H9 (cell line): ENCODE data around the gene TMEM121. TPM values are rescaled to one million over a fixed set of nuclear protein-coding genes. Genes with fewer than 3 reads are reported as not detected.
"Not testable (repeated sequence)": the region's sequence is repeated elsewhere in the genome, so short reads cannot be mapped to it uniquely, and the experiment has no call there.

Experiments used
- DNase-seq: peaks from one replicate; pipeline ENCODE4 v3.0.0-alpha.2; 2017
- H2AFZ ChIP-seq: one replicate; pipeline ENCODE4 v1.6.1; 2013; ENCODE audit warnings: mild to moderate bottlenecking, low read length, control low read depth, moderate library complexity
- H2AK5ac ChIP-seq: 2 replicates; pipeline ENCODE4 v1.6.1; 2013; ENCODE audit warnings: low read length, control low read depth, mixed read lengths; ENCODE audit not compliant: insufficient read length
- H2BK120ac ChIP-seq: one replicate; pipeline ENCODE4 v1.6.1; 2013; ENCODE audit warnings: low read depth, mild to moderate bottlenecking, low read length, control low read depth, inconsistent platforms; ENCODE audit not compliant: poor library complexity, severe bottlenecking
- H2BK12ac ChIP-seq: 2 replicates; pipeline ENCODE4 v1.6.1; 2013; ENCODE audit warnings: low read length, control low read depth, mixed read lengths, low read depth; ENCODE audit not compliant: insufficient read length
- H2BK15ac ChIP-seq: 2 replicates; pipeline ENCODE4 v1.6.1; 2013; ENCODE audit warnings: low read depth, low read length, control low read depth
- H2BK20ac ChIP-seq: one replicate; pipeline ENCODE4 v1.6.1; 2013; ENCODE audit warnings: low read depth, mild to moderate bottlenecking, low read length, control low read depth, inconsistent platforms; ENCODE audit not compliant: poor library complexity, severe bottlenecking
- H2BK5ac ChIP-seq: 2 replicates; pipeline ENCODE4 v1.6.1; 2013; ENCODE audit warnings: low read length, control low read depth, mixed read lengths; ENCODE audit not compliant: insufficient read length
- H3K14ac ChIP-seq: 2 replicates; pipeline ENCODE4 v1.6.1; 2013; ENCODE audit warnings: low read length, control low read depth; ENCODE audit not compliant: insufficient read depth
- H3K18ac ChIP-seq: 2 replicates; pipeline ENCODE4 v1.6.1; 2013; ENCODE audit warnings: low read depth, mild to moderate bottlenecking, mixed read lengths, low read length, control low read depth; ENCODE audit not compliant: insufficient read length
- H3K23ac ChIP-seq: 2 replicates; pipeline ENCODE4 v1.6.1; 2013; ENCODE audit warnings: low read length, control low read depth, mixed read lengths, low read depth; ENCODE audit not compliant: insufficient read length
- H3K23me2 ChIP-seq: 2 replicates; pipeline ENCODE4 v1.6.1; 2013; ENCODE audit warnings: low read depth, mild to moderate bottlenecking, mixed read lengths, low read length, control low read depth; ENCODE audit not compliant: insufficient read length, poor library complexity, severe bottlenecking
- H3K27ac ChIP-seq: 2 replicates; pipeline ENCODE4 v1.5.1; 2013; ENCODE audit warnings: low read length, control low read depth, mixed read lengths, low read depth; ENCODE audit not compliant: insufficient read length
- H3K27me3 ChIP-seq: 2 replicates; pipeline ENCODE4 v1.6.1; 2013; ENCODE audit warnings: low read length, control low read depth, inconsistent platforms; ENCODE audit not compliant: insufficient read depth
- H3K4ac ChIP-seq: 2 replicates; pipeline ENCODE4 v1.6.1; 2013; ENCODE audit warnings: low read depth, mild to moderate bottlenecking, control low read depth, inconsistent platforms, low read length, moderate library complexity
- H3K4me1 ChIP-seq: 2 replicates; pipeline ENCODE4 v1.6.1; 2013; ENCODE audit warnings: low read length, control low read depth, inconsistent platforms; ENCODE audit not compliant: insufficient read depth
- H3K4me2 ChIP-seq: 2 replicates; pipeline ENCODE4 v1.6.1; 2013; ENCODE audit warnings: low read length, control low read depth, mixed read lengths; ENCODE audit not compliant: insufficient read length, insufficient read depth
- H3K56ac ChIP-seq: 2 replicates; pipeline ENCODE4 v1.6.1; 2013; ENCODE audit warnings: low read depth, mild to moderate bottlenecking, mixed read lengths, low read length, control low read depth; ENCODE audit not compliant: insufficient read length
- H3K79me1 ChIP-seq: 2 replicates; pipeline ENCODE4 v1.6.1; 2013; ENCODE audit warnings: low read depth, mild to moderate bottlenecking, moderate library complexity, low read length, control low read depth, inconsistent platforms; ENCODE audit not compliant: insufficient read depth, poor library complexity, severe bottlenecking
- H3K79me2 ChIP-seq: 2 replicates; pipeline ENCODE4 v1.6.1; 2013; ENCODE audit warnings: low read length, control low read depth, inconsistent platforms; ENCODE audit not compliant: insufficient read depth
- H3K9ac ChIP-seq: 2 replicates; pipeline ENCODE4 v1.6.1; 2013; ENCODE audit warnings: low read length, control low read depth, mixed read lengths; ENCODE audit not compliant: insufficient read length; ENCODE audit errors: extremely low read depth
- H3K9me3 ChIP-seq: one replicate; pipeline ENCODE4 v1.6.1; 2013; ENCODE audit warnings: low read depth, low read length, inconsistent platforms; ENCODE audit not compliant: control insufficient read depth
- H3T11ph ChIP-seq: one replicate; pipeline ENCODE4 v1.6.1; 2013; ENCODE audit warnings: mild to moderate bottlenecking, low read length, control low read depth, inconsistent platforms
- H4K20me1 ChIP-seq: one replicate; pipeline ENCODE4 v1.6.1; 2013; ENCODE audit not compliant: control insufficient read depth, insufficient read length, insufficient read depth
- H4K5ac ChIP-seq: 2 replicates; pipeline ENCODE4 v1.6.1; 2013; ENCODE audit warnings: low read depth, mild to moderate bottlenecking, mixed read lengths, low read length, control low read depth; ENCODE audit not compliant: insufficient read length
- H4K8ac ChIP-seq: replicated peaks from 2 replicates; pipeline ENCODE4 v1.6.1; 2013; ENCODE audit warnings: low read length, control low read depth, mixed read lengths, low read depth; ENCODE audit not compliant: insufficient read length
- H4K91ac ChIP-seq: 2 replicates; pipeline ENCODE4 v1.6.1; 2013; ENCODE audit warnings: low read depth, mild to moderate bottlenecking, moderate library complexity, mixed read lengths, low read length, control low read depth; ENCODE audit not compliant: insufficient read length
- H3K27ac Mint-ChIP-seq, 3 experiments: 2 replicates in 2 of 3; 3 replicates in 1 of 3; pipeline ENCODE4 v1.8.0; 2020 to 2021; ENCODE audit warnings: mixed read lengths in 3 of 3, mild to moderate bottlenecking in 1 of 3, moderate library complexity in 1 of 3
- H3K27me3 Mint-ChIP-seq: 2 replicates; pipeline ENCODE4 v1.8.0; 2021; ENCODE audit warnings: low read depth, mild to moderate bottlenecking, moderate library complexity, mixed read lengths
- H3K36me3 Mint-ChIP-seq, 3 experiments: 2 replicates in 2 of 3; 3 replicates in 1 of 3; pipeline ENCODE4 v1.8.0; 2020 to 2021; ENCODE audit warnings: low read depth in 3 of 3, mixed read lengths in 3 of 3; ENCODE audit not compliant: insufficient read depth in 1 of 3
- H3K4me1 Mint-ChIP-seq, 2 experiments: 2 replicates each; pipeline ENCODE4 v1.8.0; 2020; ENCODE audit warnings: mixed read lengths in 2 of 2
- H3K4me3 Mint-ChIP-seq, 2 experiments: 2 replicates in 1 of 2; 3 replicates in 1 of 2; pipeline ENCODE4 v1.8.0; 2020 to 2021; ENCODE audit warnings: mild to moderate bottlenecking in 2 of 2, mixed read lengths in 2 of 2, moderate library complexity in 1 of 2
- H3K9me3 Mint-ChIP-seq, 2 experiments: 2 replicates in 1 of 2; 3 replicates in 1 of 2; pipeline ENCODE4 v1.8.0; 2020; ENCODE audit warnings: mild to moderate bottlenecking in 2 of 2, mixed read lengths in 2 of 2, moderate library complexity in 1 of 2
- CTCF ChIP-seq: fragments of 200-600 bp; sonication (generic); conservative IDR thresholded peaks from 3 replicates; pipeline ENCODE4 v1.8.0; 2021; ENCODE audit warnings: antibody characterized with exemption, mild to moderate bottlenecking
- WGBS: extraction: QIAGEN DNeasy Blood & Tissue Kit; methylation state at CpG from one replicate; pipeline ENCODE4 v1.1.7; 2013; ENCODE audit warnings: missing lambda C conversion rate, low lambda C conversion rate, mixed read lengths; ENCODE audit not compliant: insufficient read length; ENCODE audit errors: extremely low coverage; 5-methylcytosine and 5-hydroxymethylcytosine counted together
- total RNA-seq: library from RNA; stranded (reverse); gene quantifications from 2 replicates; pipeline ENCODE4 v1.2.1, GENCODE V29; 2021

TMEM121 gene
- total RNA-seq, 1 experiment from 2014 or later = 2.6 TPM

- Histone ChIP-seq H3K27me3 (no peaks in the 10 kb centered on the region), H2AFZ (no peak overlapping the region), H2BK15ac (no peak overlapping the region), H3K14ac (no peak overlapping the region), H3K9me3 (peaks cover 31% of the 10 kb centered on the region), H3K4me1 (no peaks in the 10 kb centered on the region), H4K5ac (no peak overlapping the region), H3K18ac (no peak overlapping the region), H2AK5ac (no peak overlapping the region), H3K4ac (no peak overlapping the region), H3K9ac (no peak overlapping the region), H3K27ac (no peak overlapping the region), H2BK120ac (no peak overlapping the region), H2BK20ac (no peak overlapping the region), H2BK12ac (no peak overlapping the region), H3T11ph (no peak overlapping the region), H2BK5ac (no peak overlapping the region), H4K8ac (no peak overlapping the region), H4K91ac (no peak overlapping the region), H3K79me2 (no peaks in the 10 kb centered on the region), H3K23ac (no peak overlapping the region), H3K4me2 (no peak overlapping the region), H3K79me1 (no peaks in the 10 kb centered on the region), H4K20me1 (no peaks in the 10 kb centered on the region), H3K56ac (no peak overlapping the region), H3K23me2 (no peaks in the 10 kb centered on the region)
- H3K27ac Mint-ChIP-seq = no peak overlapping the region
- H3K9me3 Mint-ChIP-seq = peaks cover 53 to 87% of the 10 kb centered on the region in 2 experiments
- H3K36me3 Mint-ChIP-seq = peaks cover 0 to 6% (median 0%) of the 10 kb centered on the region in 3 experiments; a peak in 3 of 7 replicates
- no peaks in the 10 kb centered on the region for H3K4me1 Mint-ChIP-seq
- H3K27me3 Mint-ChIP-seq = peaks cover 8% of the 10 kb centered on the region; the same call in 1 of the 2 replicates
- H3K4me3 Mint-ChIP-seq = no peak overlapping the region
- WGBS = no CpG with 5 or more reads among the region's 19 CpGs
- TF ChIP-seq CTCF = no peak
- DNase-seq = no peak
These were observed 15.0 kb downstream of the TMEM121 start for GRCh38 chr14:105541218-105541875.

- WGBS = no CpG with 5 or more reads among the region's 1 CpG
- Mint-ChIP-seq H3K36me3 (peaks cover 8 to 25% (median 8%) of the 10 kb centered on the region in 3 experiments; a peak in 5 of 7 replicates), H3K9me3 (peaks cover 66 to 76% of the 10 kb centered on the region in 2 experiments)
- H3K79me2 ChIP-seq, H3T11ph ChIP-seq, H2BK12ac ChIP-seq, H3K4me1 Mint-ChIP-seq, DNase-seq, H3K79me1 ChIP-seq, H3K27ac Mint-ChIP-seq, H2AK5ac ChIP-seq, H2BK5ac ChIP-seq, H3K4ac ChIP-seq, H2BK20ac ChIP-seq, H2BK120ac ChIP-seq, H2BK15ac ChIP-seq, H4K20me1 ChIP-seq, H3K14ac ChIP-seq, H3K18ac ChIP-seq, H4K91ac ChIP-seq, H3K4me1 ChIP-seq, H3K27me3 Mint-ChIP-seq, H3K9ac ChIP-seq, H3K27ac ChIP-seq, H3K27me3 ChIP-seq, H4K5ac ChIP-seq, H3K4me3 Mint-ChIP-seq, H3K4me2 ChIP-seq, H2AFZ ChIP-seq, H3K23ac ChIP-seq, H3K23me2 ChIP-seq, H3K56ac ChIP-seq, H4K8ac ChIP-seq: not testable (repeated sequence)
- peaks cover 45% of the 10 kb centered on the region for H3K9me3 ChIP-seq
These were observed 19.3 kb downstream of the TMEM121 start for GRCh38 chr14:105545676-105546075.
